T-cell (primary cell): ENCODE data around the gene SUV39H1. TPM values are rescaled to one million over a fixed set of nuclear protein-coding genes. Genes with fewer than 3 reads are reported as not detected.
A peak's percentile ranks its signal among the peaks of the same experiment; 100 is the strongest.

Experiments
- ATAC-seq, 4 experiments: fragments of 200-7000 bp in 3 of 4; fragments of 150-1000 bp in 1 of 4; cut with Tn5 transposase; replicated peaks in 1 of 4; 1 replicate in 3 of 4; 2 replicates in 1 of 4; pipeline ENCODE4 v1.10.0; 2021; ENCODE audit warnings: moderate library complexity in 3 of 4, mild to moderate bottlenecking in 2 of 4, moderate number of reproducible peaks in 1 of 4
- CTCF ChIA-PET, 2 donors: fragments of 300-600 bp; sonication (Branson Sonifier 250); formaldehyde crosslinking; loops; one replicate each; lab custom pipeline; 2022; ENCODE audit warnings: antibody characterized with exemption in 2 of 2; lab: Charles Lee
- POLR2A ChIA-PET, 2 donors: fragments of 300-600 bp; sonication (Branson Sonifier 250); formaldehyde crosslinking; loops; one replicate each; lab custom pipeline; 2022; ENCODE audit warnings: antibody characterized with exemption in 2 of 2; lab: Charles Lee
- DNase-seq, 35 experiments: peaks; one replicate each; pipeline versions ENCODE4 v3.0.0 to v3.0.0-alpha.2; 2013 to 2023
- H3K27ac ChIP-seq: one replicate; pipeline ENCODE4 v1.5.1; 2013; ENCODE audit warnings: low read length
- H3K27me3 ChIP-seq, 2 experiments: replicated peaks in 1 of 2; 1 replicate in 1 of 2; 2 replicates in 1 of 2; pipeline versions ENCODE4 v1.6.1 to v1.7.0; 2013; ENCODE audit warnings: low read length in 1 of 2, mixed read lengths in 1 of 2; ENCODE audit not compliant: control insufficient read depth in 2 of 2, insufficient read depth in 2 of 2; ENCODE audit errors: extremely low read depth in 1 of 2
- H3K36me3 ChIP-seq, 2 donors: 1 replicate in 1 of 2; 2 replicates in 1 of 2; pipeline versions ENCODE4 v1.6.1 to v1.7.0; 2013; ENCODE audit warnings: low read length in 1 of 2; ENCODE audit not compliant: control insufficient read depth in 2 of 2, insufficient read depth in 1 of 2; ENCODE audit errors: extremely low read depth in 1 of 2
- H3K4me1 ChIP-seq, 2 experiments: 1 replicate in 1 of 2; 2 replicates in 1 of 2; pipeline versions ENCODE4 v1.6.1 to v1.7.0; 2013; ENCODE audit warnings: low read length in 2 of 2, mixed read lengths in 1 of 2; ENCODE audit not compliant: insufficient read depth in 2 of 2, control insufficient read depth in 1 of 2; ENCODE audit errors: extremely low read depth in 1 of 2
- H3K4me3 ChIP-seq, 2 donors: 1 replicate in 1 of 2; 2 replicates in 1 of 2; pipeline versions ENCODE4 v1.5.1 to v1.7.0; 2013; ENCODE audit warnings: mild to moderate bottlenecking in 2 of 2, low read length in 1 of 2, moderate library complexity in 1 of 2; ENCODE audit not compliant: control insufficient read depth in 1 of 2; ENCODE audit errors: extremely low read depth in 1 of 2
- H3K9me3 ChIP-seq: 2 replicates; pipeline ENCODE4 v1.7.0; 2013
- H3K27ac Mint-ChIP-seq, 2 donors: one replicate each; pipeline ENCODE4 v1.8.0; 2020 to 2021; ENCODE audit warnings: mild to moderate bottlenecking in 2 of 2, mixed read lengths in 2 of 2
- H3K27me3 Mint-ChIP-seq, 2 donors: one replicate each; pipeline ENCODE4 v1.8.0; 2021 to 2022; ENCODE audit warnings: mixed read lengths in 2 of 2
- H3K36me3 Mint-ChIP-seq: one replicate; pipeline ENCODE4 v1.8.0; 2021; ENCODE audit warnings: mixed read lengths
- H3K4me1 Mint-ChIP-seq, 3 donors: one replicate each; pipeline ENCODE4 v1.8.0; 2020 to 2022; ENCODE audit warnings: mixed read lengths in 3 of 3, mild to moderate bottlenecking in 1 of 3
- H3K4me3 Mint-ChIP-seq, 3 donors: one replicate each; pipeline ENCODE4 v1.8.0; 2020 to 2022; ENCODE audit warnings: mild to moderate bottlenecking in 3 of 3, mixed read lengths in 3 of 3, moderate library complexity in 3 of 3
- H3K9me3 Mint-ChIP-seq, 3 donors: one replicate each; pipeline ENCODE4 v1.8.0; 2020 to 2022; ENCODE audit warnings: mixed read lengths in 3 of 3
- WGBS: methylation state at CpG from one replicate; pipeline ENCODE4 v1.1.5; 2013; ENCODE audit warnings: missing lambda C conversion rate; ENCODE audit not compliant: insufficient coverage; 5-methylcytosine and 5-hydroxymethylcytosine counted together
- total RNA-seq, 35 experiments: library from RNA in 6 of 35; stranded (reverse) in 6 of 35; fragments of 120-200 nt in 1 of 35; gene quantifications; one replicate each; pipeline versions ENCODE4 v1.2.1 to v1.2.4 and lab custom pipeline; 2013 to 2026

The SUV39H1 gene
- total RNA-seq, 5 donors from 2014 or later (not counting 1 experiment from before 2014, with no cell fraction given), result 7.6 to 12.0 (median 10.6) TPM

DNA sequence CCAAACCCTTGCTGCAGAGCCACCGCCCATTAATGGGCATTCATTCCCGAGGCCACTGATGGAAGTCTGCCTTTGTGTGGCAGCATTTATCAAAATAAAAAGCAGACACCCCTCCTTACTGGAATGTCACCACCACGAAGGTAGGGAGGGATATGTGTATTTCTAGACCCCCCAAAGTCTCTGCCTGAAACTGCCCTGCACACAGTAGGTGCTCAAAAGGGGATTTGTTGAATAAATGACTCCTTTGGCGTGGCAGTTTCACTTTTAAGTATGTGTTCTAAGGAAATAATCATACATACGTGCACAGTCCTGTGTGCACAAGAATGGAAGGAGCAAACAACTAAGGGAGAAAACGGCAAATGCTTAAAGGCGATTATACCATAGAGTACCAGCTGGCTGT is 41.4 kb downstream of the SUV39H1 start:
- ChIA-PET POLR2A (no interaction called here), CTCF (interaction anchor here in 1 of 2 donors (1.1 to 1.5 kb wide), 2 partner anchors 19 to 63 kb away, joined by 4 to 7 read pairs; partner anchors contain the start of gene HDAC6)
- H3K36me3 Mint-ChIP-seq, result no peaks in the 10 kb centered on the region
- Histone ChIP-seq H3K4me1 (peaks cover 0 to 18% of the 10 kb centered on the region in 2 experiments), H3K36me3 (no peaks in the 10 kb centered on the region), H3K4me3 (peak overlapping the region; percentile 63 to 76), H3K9me3 (no peaks in the 10 kb centered on the region), H3K27ac (peak overlapping the region; percentile 93), H3K27me3 (no peaks in the 10 kb centered on the region)
- no peaks in the 10 kb centered on the region for H3K27me3 Mint-ChIP-seq
- H3K4me3 Mint-ChIP-seq, result peak overlapping the region; percentile 86 to 96 (median 87)
- H3K27ac Mint-ChIP-seq, result peak overlapping the region; percentile 93 to 100
- DNase-seq (no peak), ATAC-seq (no peak)
- peaks cover 18 to 24% (median 23%) of the 10 kb centered on the region in 3 donors for H3K4me1 Mint-ChIP-seq
- H3K9me3 Mint-ChIP-seq, result no peaks in the 10 kb centered on the region
- WGBS, result no CpG with 5 or more reads among the region's 7 CpGs

DNA sequence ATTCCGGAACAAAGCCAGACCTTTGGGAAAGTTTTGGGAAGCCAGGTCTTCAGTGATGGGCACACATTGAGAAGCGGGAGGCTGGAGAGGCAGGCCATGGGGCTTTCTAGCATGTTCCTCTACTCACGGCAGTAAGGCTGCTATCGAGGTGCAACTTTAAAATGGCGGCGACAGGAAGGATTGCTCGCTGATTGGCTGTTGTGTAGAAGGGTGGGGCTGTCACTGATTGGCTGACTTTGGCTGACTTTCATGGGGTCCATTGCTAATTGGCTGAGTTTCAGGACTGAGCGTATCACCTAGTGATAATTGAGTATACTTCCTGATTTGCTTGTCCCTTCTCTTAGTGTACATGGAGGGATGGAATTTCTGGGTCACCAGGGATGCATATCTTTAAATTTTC is 45.3 kb downstream of the SUV39H1 start:
- H3K27me3 ChIP-seq, result no peaks in the 10 kb centered on the region
- Mint-ChIP-seq H3K27me3 (no peaks in the 10 kb centered on the region), H3K9me3 (no peaks in the 10 kb centered on the region), H3K4me1 (peaks cover 9 to 12% (median 12%) of the 10 kb centered on the region in 3 donors), H3K4me3 (no peak overlapping the region), H3K36me3 (no peaks in the 10 kb centered on the region), H3K27ac (no peak overlapping the region)
- no peak overlapping the region for H3K27ac ChIP-seq
- no peak overlapping the region for H3K4me3 ChIP-seq
- H3K4me1 ChIP-seq, result peaks cover 0 to 9% of the 10 kb centered on the region in 2 experiments
- ChIA-PET CTCF (no interaction called here), POLR2A (no interaction called here)
- H3K36me3 ChIP-seq, result no peaks in the 10 kb centered on the region
- DNase-seq, result no peak
- H3K9me3 ChIP-seq, result no peaks in the 10 kb centered on the region
- 100% methylated on average over 2 of the region's 8 CpGs for WGBS
- no peak for ATAC-seq

DNA sequence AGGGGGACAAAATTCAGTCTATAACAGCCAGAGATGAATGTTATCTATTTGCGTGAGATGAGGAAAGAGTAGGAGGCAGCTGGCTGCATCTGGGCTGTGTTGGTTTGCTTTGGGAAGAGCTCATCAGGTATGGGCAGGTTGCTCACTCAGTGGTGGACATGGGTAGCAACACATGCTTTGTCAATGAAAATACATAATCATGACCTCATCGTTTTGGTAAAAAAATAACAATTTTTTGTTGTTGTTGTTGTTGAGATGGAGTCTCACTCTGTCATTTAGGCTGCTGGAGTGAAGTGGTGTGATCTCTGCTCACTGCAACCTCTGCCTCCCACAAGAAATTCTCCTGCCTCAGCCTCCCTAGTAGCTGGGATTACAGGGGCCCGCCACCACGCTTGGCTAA is 48.7 kb downstream of the SUV39H1 start:
- Mint-ChIP-seq H3K27me3 (peaks cover 0 to 4% of the 10 kb centered on the region in 2 donors), H3K4me1 (no peaks in the 10 kb centered on the region)
- CTCF ChIA-PET, result no interaction called here

GRCh38 chrX:48747415-48748016 is 51.0 kb downstream of the SUV39H1 start:
- ChIA-PET CTCF (no interaction called here), POLR2A (no interaction called here)
- no peaks in the 10 kb centered on the region for H3K9me3 ChIP-seq
- Mint-ChIP-seq H3K9me3 (no peaks in the 10 kb centered on the region), H3K4me3 (no peak overlapping the region), H3K27ac (no peak overlapping the region), H3K27me3 (peaks cover 0 to 4% of the 10 kb centered on the region in 2 donors), H3K36me3 (no peaks in the 10 kb centered on the region), H3K4me1 (peaks cover 3 to 7% (median 4%) of the 10 kb centered on the region in 3 donors)
- no peaks in the 10 kb centered on the region for H3K4me1 ChIP-seq
- no peaks in the 10 kb centered on the region for H3K36me3 ChIP-seq
- H3K4me3 ChIP-seq, result no peak overlapping the region
- no peak for ATAC-seq
- 100% methylated on average over 1 of the region's 8 CpGs for WGBS
- no peak overlapping the region for H3K27ac ChIP-seq
- no peak for DNase-seq
- H3K27me3 ChIP-seq, result no peaks in the 10 kb centered on the region

More for the DNA sequence above, 48.7 kb downstream of the SUV39H1 start:
- POLR2A ChIA-PET, result no interaction called here
- no peak for DNase-seq
- no peak overlapping the region for H3K27ac Mint-ChIP-seq
- no peak overlapping the region for H3K4me3 ChIP-seq
- no peaks in the 10 kb centered on the region for H3K9me3 ChIP-seq
- no CpG with 5 or more reads among the region's 4 CpGs for WGBS
- H3K36me3 ChIP-seq, result no peaks in the 10 kb centered on the region
- no peak overlapping the region for H3K4me3 Mint-ChIP-seq
- H3K9me3 Mint-ChIP-seq, result no peaks in the 10 kb centered on the region
- H3K36me3 Mint-ChIP-seq, result no peaks in the 10 kb centered on the region
- ATAC-seq, result no peak
- no peaks in the 10 kb centered on the region for H3K4me1 ChIP-seq
- H3K27ac ChIP-seq, result no peak overlapping the region
- H3K27me3 ChIP-seq, result no peaks in the 10 kb centered on the region

DNA sequence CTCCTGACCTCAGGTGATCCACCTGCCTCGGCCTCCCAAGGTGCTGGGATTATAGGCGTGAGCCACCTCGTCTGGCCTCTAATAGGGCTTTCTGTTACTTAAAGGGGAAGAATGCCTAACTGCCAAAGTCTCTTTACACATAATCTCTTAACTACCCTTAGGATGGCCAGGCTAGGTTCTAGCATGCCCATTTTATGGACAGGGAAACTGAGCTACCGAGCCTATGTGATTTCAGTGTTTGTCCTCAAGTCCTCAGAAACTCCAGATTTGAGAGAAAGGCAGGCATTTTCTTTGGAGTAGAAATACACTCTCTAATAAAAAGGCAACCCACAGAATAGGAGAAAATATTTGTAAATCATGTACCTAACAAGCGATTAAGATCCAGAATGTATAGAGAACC is 52.6 kb downstream of the SUV39H1 start:
- Histone ChIP-seq H3K4me3 (no peak overlapping the region), H3K4me1 (no peaks in the 10 kb centered on the region), H3K27me3 (peaks cover 0 to 3% of the 10 kb centered on the region in 2 experiments), H3K9me3 (no peaks in the 10 kb centered on the region), H3K36me3 (no peaks in the 10 kb centered on the region), H3K27ac (no peak overlapping the region)
- ATAC-seq, result no peak
- Mint-ChIP-seq H3K4me1 (peaks cover 3 to 7% (median 4%) of the 10 kb centered on the region in 3 donors), H3K4me3 (no peak overlapping the region), H3K36me3 (no peaks in the 10 kb centered on the region), H3K9me3 (no peaks in the 10 kb centered on the region), H3K27me3 (peaks cover 0 to 4% of the 10 kb centered on the region in 2 donors), H3K27ac (no peak overlapping the region)
- WGBS, result no CpG with 5 or more reads among the region's 5 CpGs
- CTCF ChIA-PET, result interaction anchor here in 1 of 2 donors (0.5 kb wide), 1 partner anchor 49 kb away, joined by 3 read pairs; no protein-coding TSS in a partner anchor
- DNase-seq, result no peak
- POLR2A ChIA-PET, result no interaction called here

DNA sequence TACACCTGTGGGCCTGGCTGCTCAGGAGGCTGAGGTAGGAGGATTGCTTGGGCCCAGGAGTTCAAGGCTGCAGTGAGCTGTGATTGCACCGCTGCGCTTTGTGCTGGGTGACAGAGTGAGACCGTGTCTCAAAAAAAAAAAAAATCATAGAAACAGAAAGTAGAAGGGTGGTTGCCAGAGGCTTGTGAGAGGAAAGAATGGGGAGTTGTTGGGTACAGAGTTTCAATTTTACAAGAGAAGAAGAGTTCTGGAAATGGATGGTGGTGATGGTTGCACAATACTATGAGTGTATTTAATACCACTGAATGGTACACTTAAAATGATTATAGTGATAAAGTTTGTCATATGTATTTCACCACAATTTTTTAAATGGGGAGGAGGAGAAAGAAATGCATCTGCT is 54.8 kb downstream of the SUV39H1 start:
- Mint-ChIP-seq H3K9me3 (no peaks in the 10 kb centered on the region), H3K27ac (peak overlapping the region in 1 of 2 donors; percentile 27), H3K4me1 (peaks cover 3 to 7% (median 4%) of the 10 kb centered on the region in 3 donors), H3K36me3 (no peaks in the 10 kb centered on the region), H3K27me3 (peaks cover 0 to 13% of the 10 kb centered on the region in 2 donors), H3K4me3 (no peak overlapping the region)
- no peak overlapping the region for H3K27ac ChIP-seq
- POLR2A ChIA-PET, result no interaction called here
- H3K4me3 ChIP-seq, result no peak overlapping the region
- DNase-seq (no peak), ATAC-seq (no peak)
- CTCF ChIA-PET, result no interaction called here
- H3K36me3 ChIP-seq, result no peaks in the 10 kb centered on the region
- H3K4me1 ChIP-seq, result no peaks in the 10 kb centered on the region
- peaks cover 0 to 4% of the 10 kb centered on the region in 2 experiments for H3K27me3 ChIP-seq
- no CpG with 5 or more reads among the region's 3 CpGs for WGBS
- no peaks in the 10 kb centered on the region for H3K9me3 ChIP-seq
